Measurements from ENCODE around the gene RARA.
"Not testable (repeated sequence)": the region's sequence is repeated elsewhere in the genome, so short reads cannot be mapped to it uniquely, and the experiment has no call there.

The RARA gene

GRCh38 chr17:40356990-40357881 is 48.3 kb downstream of the RARA start:
- in situ Hi-C loops (cut with MboI; ENCODE audit: low sequenced_read_pairs): no loop called here

DNA sequence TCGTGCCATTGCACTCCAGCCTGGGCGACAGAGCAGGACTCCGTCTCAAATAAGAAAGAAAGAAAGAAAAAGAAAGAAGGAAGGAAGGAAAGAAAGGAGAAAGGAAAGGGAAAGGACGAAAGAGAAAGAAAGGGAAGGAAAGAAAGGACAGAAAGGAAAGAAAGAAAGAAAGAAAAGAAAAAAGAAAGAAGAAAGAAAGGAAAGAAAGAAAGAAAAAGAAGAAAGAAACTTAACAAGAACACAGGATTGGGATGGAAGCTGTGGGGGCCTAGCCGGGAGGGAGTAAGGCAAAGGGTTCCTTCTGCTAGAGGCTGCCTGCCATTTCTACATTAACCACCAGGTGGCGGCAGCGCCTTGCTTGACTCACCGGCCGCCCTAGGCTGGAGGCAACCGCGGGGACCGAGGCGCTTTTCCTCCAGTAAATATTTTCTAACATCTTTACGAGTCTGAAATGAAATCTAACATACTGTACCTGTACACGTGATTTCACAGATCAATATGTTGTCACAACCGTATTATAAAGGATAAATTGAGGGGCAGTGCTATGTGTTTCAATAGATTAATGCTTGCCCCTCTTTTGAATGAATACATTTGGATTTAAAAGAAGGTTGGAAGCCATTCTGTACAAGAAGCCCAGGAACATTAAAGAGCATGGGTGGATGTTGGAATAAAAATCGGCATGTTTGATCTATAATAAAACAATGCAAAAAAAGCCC is 49.5 kb downstream of the RARA start:
- in situ Hi-C loops (cut with MboI; ENCODE audit: low sequenced_read_pairs): no loop called here

- in situ Hi-C loops (cut with MboI; ENCODE audit: low sequenced_read_pairs): no loop called here
These were observed 51.1 kb downstream of the RARA start for GRCh38 chr17:40360091-40360490.

DNA sequence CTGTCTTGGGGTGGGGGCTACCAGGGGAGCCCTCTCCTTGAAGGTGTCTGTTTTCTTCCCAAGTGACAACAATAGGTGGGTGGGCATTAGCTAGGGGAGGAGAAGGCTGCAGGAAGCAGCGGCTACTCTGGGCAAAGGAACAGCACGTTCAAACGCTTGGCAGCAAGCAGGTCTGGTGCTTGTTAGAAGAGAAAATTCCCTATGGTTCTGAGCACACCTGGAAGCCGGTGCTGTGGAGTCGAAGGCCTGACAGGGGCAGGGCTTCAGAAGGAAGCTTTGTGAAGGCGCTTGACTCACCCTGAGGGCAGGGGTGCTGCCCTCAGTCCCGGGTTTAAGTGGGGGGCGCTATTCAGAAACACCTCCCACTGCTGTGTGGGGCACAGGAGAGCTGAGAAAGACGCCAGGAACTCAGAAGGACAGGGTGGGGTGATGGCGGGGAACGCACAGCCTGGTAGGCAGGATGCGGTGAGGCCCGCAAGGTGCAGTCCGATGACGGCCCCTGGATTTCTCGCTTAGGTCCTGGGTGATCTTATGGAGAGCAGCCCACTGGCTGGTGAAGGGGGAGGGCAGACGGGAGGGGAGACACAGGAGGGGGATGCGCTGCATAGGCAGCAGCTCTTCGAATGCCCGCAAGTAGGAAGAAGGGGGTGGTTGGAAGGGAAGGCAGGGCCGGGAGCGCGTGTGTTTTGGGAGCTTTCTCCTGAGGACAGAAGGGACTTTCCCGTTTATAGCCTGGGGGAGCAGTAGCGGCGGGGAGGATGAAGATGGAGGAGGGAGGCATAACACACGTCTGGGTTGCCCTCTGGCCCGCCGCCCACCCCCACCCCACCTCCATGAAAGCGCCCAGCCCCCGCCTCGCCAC is 52.3 kb downstream of the RARA start:
- in situ Hi-C loops (cut with MboI; ENCODE audit: low sequenced_read_pairs): no loop called here

- in situ Hi-C loops (cut with MboI; ENCODE audit: low sequenced_read_pairs): no loop called here
These were observed 53.1 kb downstream of the RARA start for GRCh38 chr17:40361925-40362695.

- in situ Hi-C loops (cut with MboI; ENCODE audit: low sequenced_read_pairs): no loop called here
These were observed 53.7 kb downstream of the RARA start for GRCh38 chr17:40362696-40363110.

- in situ Hi-C loops (cut with MboI; ENCODE audit: low sequenced_read_pairs): no loop called here
These were observed 54.3 kb downstream of the RARA start for GRCh38 chr17:40363111-40363827.

DNA sequence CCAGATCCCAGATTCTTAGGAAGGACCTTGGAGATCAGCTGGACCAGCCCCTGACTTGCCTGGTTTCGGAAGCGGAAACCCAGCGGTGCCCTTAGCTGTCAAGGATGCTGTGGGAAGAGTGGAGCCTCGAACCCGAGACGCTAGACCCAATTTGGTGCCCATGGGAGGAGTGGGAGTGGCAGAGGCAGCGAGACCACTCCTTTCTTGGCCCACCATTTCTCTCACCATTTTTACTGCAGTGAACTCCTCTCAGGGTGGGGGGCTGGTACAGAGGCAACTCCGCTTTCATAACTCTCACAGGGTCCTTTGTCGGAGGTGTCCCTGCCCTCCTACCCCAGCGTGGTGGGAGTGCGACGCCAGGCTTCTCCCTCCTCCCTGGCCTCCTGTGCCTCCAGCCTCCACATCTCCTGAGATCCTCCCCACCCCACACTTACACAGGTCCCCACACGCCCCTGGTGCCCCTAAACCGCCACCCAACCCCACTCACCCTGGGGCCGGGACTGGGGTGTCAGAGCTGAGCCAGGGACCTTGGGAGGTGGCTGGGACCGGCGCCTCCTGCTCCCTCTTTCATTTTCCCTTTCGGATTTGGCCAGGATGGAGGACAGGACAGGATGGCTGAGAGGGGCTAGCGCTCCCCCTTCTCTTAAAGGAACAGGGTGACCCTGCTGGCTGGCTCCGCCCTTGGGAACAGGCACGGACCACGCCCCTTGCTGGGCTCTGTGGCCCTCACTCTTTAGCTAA is 55.3 kb downstream of the RARA start, which contains the start of gene GJD3:
Gene GJD3 (minus strand): TSS at position 617 of the 741 bp plus-strand sequence. CDS start 922 bp downstream, outside the sequence.
- in situ Hi-C loops (cut with MboI; ENCODE audit: low sequenced_read_pairs): no loop called here

GRCh38 chr17:40364906-40365305 is 55.9 kb downstream of the RARA start:
- in situ Hi-C loops (cut with MboI; ENCODE audit: low sequenced_read_pairs): no loop called here

DNA sequence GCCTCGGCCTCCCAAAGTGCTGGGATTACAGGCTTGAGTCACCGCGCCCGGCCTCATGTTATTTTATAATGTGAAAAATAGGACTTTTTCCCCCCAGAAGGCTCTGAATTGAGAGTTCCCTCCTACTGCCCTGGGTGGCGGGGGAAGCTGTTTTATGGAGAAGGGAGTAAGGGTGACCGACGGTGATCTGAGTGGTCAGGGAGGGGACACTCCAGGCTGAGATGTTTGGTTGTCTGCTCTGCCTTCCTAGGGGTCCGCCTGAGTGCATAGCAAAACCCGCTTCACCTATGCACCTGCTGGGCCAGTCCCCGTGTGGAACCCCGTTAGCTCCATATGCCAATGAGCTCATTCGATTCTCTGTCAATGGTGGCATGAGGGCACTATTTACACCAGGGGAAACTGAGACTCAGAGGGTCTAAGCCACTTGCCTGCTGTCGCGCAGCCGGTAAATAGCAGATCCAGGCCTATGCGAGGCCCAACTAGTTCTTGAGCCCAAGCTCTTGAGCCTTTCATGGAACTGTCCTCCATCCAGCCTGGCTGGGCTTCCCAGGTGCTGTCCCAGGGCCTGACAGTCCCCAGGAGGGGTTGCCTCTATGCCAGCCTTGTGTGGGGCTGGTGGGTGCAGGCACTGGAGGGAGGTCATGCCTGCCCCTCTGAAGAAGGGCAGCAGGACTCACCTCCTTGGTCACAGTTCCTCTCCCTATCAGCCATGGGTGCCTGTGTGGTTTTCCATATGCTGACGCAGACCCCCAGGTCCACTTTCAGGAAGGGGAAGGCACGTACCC is 57.3 kb downstream of the RARA start:
- in situ Hi-C loops (cut with MboI; ENCODE audit: low sequenced_read_pairs): no loop called here

DNA sequence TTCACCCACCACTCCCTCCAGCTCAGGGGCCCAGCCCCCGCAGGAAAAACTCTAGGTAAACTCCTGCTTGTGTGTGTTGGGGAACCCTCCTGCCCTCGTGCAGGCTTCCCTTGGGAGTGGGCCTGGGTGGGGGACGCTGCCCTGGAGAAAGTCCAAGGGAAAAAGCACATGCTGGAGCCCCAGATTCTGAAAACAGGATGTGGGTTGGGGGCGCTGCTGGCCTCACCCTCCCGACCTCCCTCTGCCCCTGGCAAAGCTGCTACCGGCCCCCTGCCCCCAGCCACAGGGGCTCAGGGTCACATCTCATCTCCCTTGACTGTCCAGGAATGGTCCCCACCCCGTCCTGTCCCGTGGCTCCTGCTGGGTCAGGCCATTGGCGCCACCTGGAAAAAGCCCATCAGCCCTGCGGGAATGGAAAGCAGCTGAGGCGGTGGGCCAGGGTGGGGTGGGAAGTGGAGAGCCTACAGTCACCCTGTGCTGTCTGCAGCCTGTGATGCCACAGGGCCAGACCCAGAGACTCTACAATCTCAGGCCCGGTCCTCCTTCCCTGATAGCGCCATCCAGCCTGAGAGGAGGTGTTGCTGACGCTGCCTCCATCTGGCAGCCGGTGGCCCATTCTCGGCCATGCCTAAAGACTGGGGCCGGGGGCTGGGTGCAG is 58.0 kb downstream of the RARA start:
- in situ Hi-C loops (cut with MboI; ENCODE audit: low sequenced_read_pairs): no loop called here

DNA sequence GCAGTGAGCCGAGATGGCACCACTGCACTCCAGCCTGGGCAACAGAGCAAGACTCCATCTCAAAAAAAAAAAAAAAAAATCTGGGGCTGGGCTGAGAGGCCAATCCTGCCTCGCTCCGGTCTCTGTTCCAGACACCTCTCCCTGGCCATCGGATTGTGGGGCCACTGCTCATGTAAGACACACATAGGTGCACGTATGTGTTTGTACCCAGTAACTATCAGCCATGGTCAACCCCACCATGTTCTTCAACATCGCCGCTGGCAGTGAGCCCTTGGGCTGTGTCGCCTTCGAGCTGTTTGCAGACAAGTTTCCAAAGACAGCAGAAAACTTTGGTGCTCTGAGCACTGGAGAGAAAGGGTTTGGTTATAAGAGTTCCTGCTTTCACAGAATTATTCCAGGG is 58.7 kb downstream of the RARA start:
- in situ Hi-C loops (cut with MboI; ENCODE audit: low sequenced_read_pairs): not testable (repeated sequence)

DNA sequence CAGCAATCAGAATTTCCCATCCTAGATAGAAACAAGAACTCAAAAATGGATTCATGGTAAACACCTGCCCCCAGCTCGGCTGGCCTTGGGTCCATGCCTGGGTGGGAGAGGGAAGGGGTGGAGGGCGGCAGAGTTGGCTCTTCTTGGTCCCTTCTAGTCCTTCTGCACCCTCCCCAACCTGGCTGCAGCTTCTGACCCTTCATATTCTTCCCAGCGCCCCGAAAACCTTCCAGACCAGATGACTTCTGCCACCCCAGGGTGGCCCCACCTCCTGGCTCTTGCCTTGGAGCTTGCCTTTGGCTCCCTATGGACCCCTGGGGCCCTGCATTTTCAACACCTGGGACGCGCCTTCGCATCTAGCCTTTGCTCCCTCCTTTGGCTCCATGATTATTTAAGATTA is 60.9 kb downstream of the RARA start:
- in situ Hi-C loops (cut with MboI; ENCODE audit: low sequenced_read_pairs): no loop called here

DNA sequence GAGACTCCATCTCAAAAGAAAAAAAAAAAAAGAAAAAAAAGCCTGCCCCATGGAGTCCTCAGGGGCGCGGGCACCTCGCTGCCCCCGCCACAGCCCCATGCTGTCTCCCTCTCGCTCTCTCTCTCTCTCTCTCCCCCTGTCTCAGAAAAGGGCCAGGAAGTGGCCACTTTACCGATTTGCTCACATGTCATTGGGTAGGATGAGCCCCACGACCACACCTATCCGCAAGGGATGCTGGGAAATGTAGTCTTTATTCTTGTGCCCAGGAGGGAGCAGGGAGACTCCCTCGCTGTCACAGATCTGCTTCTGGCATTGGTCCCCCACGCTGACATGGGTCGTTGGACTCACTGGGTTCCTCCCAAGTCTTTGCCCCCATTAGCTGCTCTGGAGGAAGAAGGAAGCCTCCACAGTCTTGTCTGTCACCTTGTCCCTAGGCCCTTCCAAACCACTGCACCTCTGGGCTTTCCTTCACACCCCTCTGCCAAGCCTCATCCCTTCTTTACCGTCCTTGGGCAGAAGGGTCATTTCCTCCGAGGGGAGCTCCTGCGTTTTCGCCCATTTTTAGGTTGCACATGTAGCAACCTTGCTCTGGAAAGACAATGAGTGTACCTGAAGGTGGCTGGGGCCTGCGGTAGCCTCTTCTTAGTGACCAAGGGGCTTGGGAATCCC is 62.4 kb downstream of the RARA start:
- in situ Hi-C loops (cut with MboI; ENCODE audit: low sequenced_read_pairs): no loop called here

- in situ Hi-C loops (cut with MboI; ENCODE audit: low sequenced_read_pairs): no loop called here
These were observed 63.1 kb downstream of the RARA start for GRCh38 chr17:40372031-40372430.

DNA sequence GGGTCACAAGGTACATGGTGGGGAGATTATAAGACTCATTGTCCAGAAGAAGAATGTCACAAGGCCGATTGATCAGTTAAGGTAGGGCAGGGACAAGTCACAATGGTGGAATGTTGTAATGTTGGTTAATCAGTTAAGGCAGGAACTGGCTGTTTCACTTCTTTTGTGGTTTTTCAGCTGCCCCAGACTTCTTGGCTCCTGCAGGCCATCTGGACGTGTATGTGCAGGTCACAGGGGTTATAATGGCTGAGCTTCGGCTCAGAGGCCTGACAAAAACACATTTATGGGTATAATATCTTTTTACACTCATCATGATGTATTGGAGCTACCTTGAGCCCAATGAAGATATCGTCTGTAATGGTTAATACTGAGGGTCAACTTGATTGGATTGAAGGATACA is 63.7 kb downstream of the RARA start:
- in situ Hi-C loops (cut with MboI; ENCODE audit: low sequenced_read_pairs): not testable (repeated sequence)

DNA sequence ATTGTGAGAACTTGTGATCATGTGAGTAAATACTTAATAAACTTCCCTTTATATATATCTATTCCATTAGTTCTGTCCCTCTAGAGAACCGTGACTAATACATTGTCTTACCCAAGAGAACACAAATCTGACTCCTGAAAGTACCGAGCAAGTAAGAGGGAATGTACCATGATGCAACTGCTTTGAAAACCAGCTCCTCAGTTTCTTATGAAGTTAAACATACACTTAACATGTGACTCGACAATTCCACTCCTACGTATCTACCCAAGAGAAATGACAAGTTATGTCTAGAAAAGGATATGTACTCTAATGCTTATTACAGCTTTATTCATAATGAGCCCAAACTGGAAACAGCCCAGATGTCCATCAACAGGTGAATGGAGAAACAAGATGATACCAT is 64.3 kb downstream of the RARA start:
- in situ Hi-C loops (cut with MboI; ENCODE audit: low sequenced_read_pairs): no loop called here
